Stimulated activated CD8-positive, alpha-beta memory T cell treated with anti-CD3 and anti-CD28 coated beads, Interleukin-12 subunit alpha, Interleukin-12 subunit beta, amount 100 ng/mL, for 1 hour (primary cell): ENCODE results near the gene SMG6.
"Not testable (repeated sequence)": the region's sequence is repeated elsewhere in the genome, so short reads cannot be mapped to it uniquely, and the experiment has no call there.

Experiments
- DNase-seq: peaks from one replicate; pipeline ENCODE4 v3.0.0-alpha.2; 2020; ENCODE audit warnings: low read depth

SMG6 gene

GRCh38 chr17:2178798-2179501 lies 124.6 kb downstream of the SMG6 start:
- no peak for DNase-seq

GRCh38 chr17:2177235-2177811 lies 126.3 kb downstream of the SMG6 start:
- DNase-seq, result no peak

GRCh38 chr17:2176499-2177169 lies 127.0 kb downstream of the SMG6 start:
- DNase-seq, result no peak

- no peak for DNase-seq
These were observed 128.3 kb downstream of the SMG6 start for GRCh38 chr17:2175294-2175628.

GRCh38 chr17:2174468-2175293 lies 128.9 kb downstream of the SMG6 start:
- DNase-seq, result no peak

- DNase-seq, result no peak
These were observed 129.6 kb downstream of the SMG6 start for GRCh38 chr17:2174014-2174413.

- no peak for DNase-seq
These were observed 130.6 kb downstream of the SMG6 start for GRCh38 chr17:2172999-2173398.

GRCh38 chr17:2172077-2172851 lies 131.3 kb downstream of the SMG6 start:
- DNase-seq, result no peak

- DNase-seq, result no peak
These were observed 131.9 kb downstream of the SMG6 start for GRCh38 chr17:2171702-2172076.

- no peak for DNase-seq
These were observed 133.6 kb downstream of the SMG6 start for GRCh38 chr17:2170023-2170422.

GRCh38 chr17:2165723-2166122 lies 137.9 kb downstream of the SMG6 start:
- DNase-seq, result not testable (repeated sequence)

- DNase-seq, result no peak
These were observed 145.2 kb downstream of the SMG6 start for GRCh38 chr17:2158396-2158780.

- DNase-seq, result no peak
These were observed 145.8 kb downstream of the SMG6 start for GRCh38 chr17:2157675-2158395.

GRCh38 chr17:2157081-2157480 lies 146.5 kb downstream of the SMG6 start:
- no peak for DNase-seq

GRCh38 chr17:2156666-2157065 lies 146.9 kb downstream of the SMG6 start:
- no peak for DNase-seq

- DNase-seq, result no peak
These were observed 148.0 kb downstream of the SMG6 start for GRCh38 chr17:2155573-2155972.

- no peak for DNase-seq
These were observed 152.1 kb downstream of the SMG6 start for GRCh38 chr17:2151358-2152033.

- DNase-seq, result no peak
These were observed 152.8 kb downstream of the SMG6 start for GRCh38 chr17:2150806-2151205.

GRCh38 chr17:2149934-2150333 lies 153.7 kb downstream of the SMG6 start:
- no peak for DNase-seq

GRCh38 chr17:2146132-2146871 lies 157.3 kb downstream of the SMG6 start:
- DNase-seq, result no peak
